Panc1 (cell line): Measurements from ENCODE around the gene PARVB.

Source experiments
- CTCF ChIP-seq: fragments of 450-650 bp; IDR thresholded peaks from 2 replicates; pipeline ENCODE4 v1.5.1; 2017; ENCODE audit warnings: mild to moderate bottlenecking
- REST ChIP-seq, 2 experiments: IDR thresholded peaks; 2 replicates each; pipeline ENCODE4 v1.6.1; 2011 to 2012; ENCODE audit warnings: low read depth in 2 of 2, control low read depth in 1 of 2, low read length in 1 of 2, mild to moderate bottlenecking in 1 of 2, moderate library complexity in 1 of 2; ENCODE audit not compliant: insufficient read depth in 1 of 2
- SIN3A ChIP-seq: IDR thresholded peaks from 2 replicates; pipeline ENCODE4 v1.6.1; 2012; ENCODE audit warnings: low read depth, mild to moderate bottlenecking, low read length, moderate library complexity, borderline replicate concordance; ENCODE audit not compliant: insufficient read depth
- TCF7L2 ChIP-seq: IDR thresholded peaks from 2 replicates; pipeline ENCODE4 v1.6.1; 2011; ENCODE audit warnings: mild to moderate bottlenecking, low read depth, low read length, inconsistent platforms

- no peak for TF ChIP-seq CTCF
- TF ChIP-seq TCF7L2: no peak
- TF ChIP-seq REST (IDR thresholded peaks at IDR 0.05; ENCODE audit: insufficient read depth in 1 of 2, low read depth in 2 of 2, low read length in 1 of 2): no peak
- no peak for TF ChIP-seq SIN3A
Observed at GRCh38 chr22:44068422-44069191, 44.5 kb downstream of the PARVB start.
